GM06990 (cell line): Measurements from ENCODE around the gene LRFN2.

Experiments
- DNase-seq: peaks from one replicate; pipeline ENCODE4 v3.0.0-alpha.2; 2011; ENCODE audit not compliant: insufficient read length; ENCODE audit errors: extremely low read depth
- H3K27me3 ChIP-seq: replicated peaks from 2 replicates; pipeline ENCODE4 v1.6.0; 2011; ENCODE audit warnings: low read length; ENCODE audit not compliant: control insufficient read depth, insufficient read depth
- H3K36me3 ChIP-seq: 2 replicates; pipeline ENCODE4 v1.5.1; 2011; ENCODE audit warnings: low read length; ENCODE audit not compliant: control insufficient read depth, insufficient read depth
- H3K4me3 ChIP-seq: replicated peaks from 2 replicates; pipeline ENCODE4 v1.5.1; 2011; ENCODE audit warnings: low read depth, mild to moderate bottlenecking, control low read depth, low read length
- CTCF ChIP-seq: IDR thresholded peaks from 2 replicates; pipeline ENCODE4 v1.5.1; 2011; ENCODE audit warnings: low read length, control low read depth, mild to moderate bottlenecking, inconsistent platforms; ENCODE audit not compliant: insufficient read depth, poor library complexity, severe bottlenecking

Gene LRFN2

GRCh38 chr6:40520084-40520483 lies 67.1 kb downstream of the LRFN2 start:
- no peak for DNase-seq
- peaks cover 1% of the 10 kb centered on the region; the same call in 1 of the 2 replicates for H3K27me3 ChIP-seq
- TF ChIP-seq CTCF, result no peak
- no peak overlapping the region for H3K4me3 ChIP-seq
- H3K36me3 ChIP-seq, result no peaks in the 10 kb centered on the region

GRCh38 chr6:40517654-40518053 lies 69.5 kb downstream of the LRFN2 start:
- DNase-seq, result no peak

GRCh38 chr6:40516429-40516828 lies 70.7 kb downstream of the LRFN2 start:
- Histone ChIP-seq H3K27me3 (peaks cover 1% of the 10 kb centered on the region; the same call in 1 of the 2 replicates), H3K36me3 (no peaks in the 10 kb centered on the region), H3K4me3 (no peak overlapping the region)
- TF ChIP-seq CTCF, result no peak
- no peak for DNase-seq

More at GRCh38 chr6:40517654-40518053, 69.5 kb downstream of the LRFN2 start:
- H3K36me3 ChIP-seq, result no peaks in the 10 kb centered on the region
- no peak overlapping the region for H3K4me3 ChIP-seq
- H3K27me3 ChIP-seq, result peaks cover 1% of the 10 kb centered on the region; the same call in 1 of the 2 replicates
- TF ChIP-seq CTCF, result no peak

GRCh38 chr6:40512340-40512739 lies 74.8 kb downstream of the LRFN2 start:
- no peak for TF ChIP-seq CTCF
- Histone ChIP-seq H3K4me3 (no peak overlapping the region), H3K36me3 (no peaks in the 10 kb centered on the region), H3K27me3 (no peaks in the 10 kb centered on the region; the same call in 1 of the 2 replicates)
- DNase-seq, result no peak

- H3K27me3 ChIP-seq, result no peaks in the 10 kb centered on the region; the same call in 1 of the 2 replicates
- H3K36me3 ChIP-seq, result no peaks in the 10 kb centered on the region
- TF ChIP-seq CTCF, result no peak
- no peak for DNase-seq
- no peak overlapping the region for H3K4me3 ChIP-seq
Measured at GRCh38 chr6:40511884-40512283, 75.3 kb downstream of the LRFN2 start.

GRCh38 chr6:40510442-40510841 lies 76.7 kb downstream of the LRFN2 start:
- H3K36me3 ChIP-seq, result no peaks in the 10 kb centered on the region
- DNase-seq, result no peak
- no peak for TF ChIP-seq CTCF

More at GRCh38 chr6:40510442-40510841, 76.7 kb downstream of the LRFN2 start:
- Histone ChIP-seq H3K27me3 (no peaks in the 10 kb centered on the region; the same call in 1 of the 2 replicates), H3K4me3 (no peak overlapping the region)
